SK-N-MC (cell line): ENCODE results near the gene CCDC6.
"Not testable (repeated sequence)": the region's sequence is repeated elsewhere in the genome, so short reads cannot be mapped to it uniquely, and the experiment has no call there.

ENCODE experiments used
- DNase-seq: peaks from one replicate; pipeline ENCODE4 v3.0.0-alpha.2; 2011; ENCODE audit warnings: low read depth, low spot score
- H3K27ac ChIP-seq: fragments of 200-600 bp; sonication (generic); 2 replicates; pipeline ENCODE4 v1.5.1; 2016; ENCODE audit warnings: mixed run types
- H3K36me3 ChIP-seq: fragments of 200-600 bp; sonication (generic); 2 replicates; pipeline ENCODE4 v1.6.1; 2017; ENCODE audit warnings: antibody characterized with exemption, low read length, mixed read lengths; ENCODE audit not compliant: insufficient read depth
- H3K4me3 ChIP-seq: fragments of 200-600 bp; sonication (generic); 2 replicates; pipeline ENCODE4 v1.5.1; 2016
- H3K9ac ChIP-seq: fragments of 200-600 bp; sonication (generic); 2 replicates; pipeline ENCODE4 v1.8.0; 2017; ENCODE audit warnings: mixed run types, mixed read lengths; ENCODE audit not compliant: insufficient read length
- H3K9me3 ChIP-seq: fragments of 200-600 bp; sonication (generic); 2 replicates; pipeline ENCODE4 v1.6.1; 2017; ENCODE audit warnings: low read depth, mild to moderate bottlenecking, antibody characterized with exemption, low read length, moderate library complexity, mixed read lengths
- EZH2 ChIP-seq: fragments of 200-600 bp; sonication (generic); IDR thresholded peaks from one replicate; pipeline ENCODE4 v1.6.1; 2017; ENCODE audit warnings: antibody characterized with exemption
- FOXP2 ChIP-seq: optimal IDR thresholded peaks from 2 replicates; pipeline ENCODE3; 2011; ENCODE audit warnings: mild to moderate bottlenecking, moderate library complexity; ENCODE audit not compliant: insufficient read depth; ENCODE audit errors: extremely low read length, control extremely low read depth
- POLR2AphosphoS5 ChIP-seq: IDR thresholded peaks from 2 replicates; pipeline ENCODE4 v1.6.1; 2012; ENCODE audit warnings: mild to moderate bottlenecking, low read depth, low read length, borderline replicate concordance

The CCDC6 gene

DNA sequence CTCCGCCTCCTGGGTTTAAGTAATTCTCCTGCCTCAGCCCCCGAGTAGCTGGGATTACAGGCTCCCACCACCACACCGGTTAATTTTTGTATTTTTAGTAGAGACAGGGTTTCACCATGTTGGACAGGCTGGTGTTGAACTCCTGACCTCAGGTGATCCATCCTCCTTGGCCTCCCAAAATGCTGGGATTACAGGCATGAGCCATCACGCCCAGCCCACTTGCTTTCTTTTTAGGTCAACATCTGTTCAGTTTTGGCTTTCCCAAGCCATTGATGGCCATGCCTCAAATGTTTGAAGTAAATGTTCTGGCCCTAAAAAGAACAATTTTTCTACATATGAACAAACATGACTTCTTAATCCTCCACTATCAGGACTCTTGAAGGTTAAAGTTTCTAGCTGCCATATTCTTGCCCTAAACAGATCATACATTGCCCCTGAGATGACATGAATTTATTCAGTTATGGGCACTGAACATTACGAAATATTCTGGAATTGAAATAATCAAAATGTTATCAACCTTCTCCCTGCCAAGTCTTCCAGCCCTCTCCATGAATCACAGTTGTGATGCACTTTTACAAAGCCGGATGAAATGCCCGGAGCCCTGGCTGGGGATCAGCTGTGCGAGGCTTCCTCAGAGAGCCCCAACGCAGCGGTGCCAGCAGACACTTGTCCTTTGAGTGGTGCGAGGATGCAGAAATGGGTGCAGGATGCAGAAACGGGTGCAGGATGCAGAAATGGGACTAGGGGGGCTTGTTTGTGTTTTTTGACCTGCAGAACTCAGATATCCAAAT is 156.0 kb downstream of the CCDC6 start:
- no peak for DNase-seq
- no peak for TF ChIP-seq FOXP2
- no peak for TF ChIP-seq EZH2
- no peak for TF ChIP-seq POLR2AphosphoS5

DNA sequence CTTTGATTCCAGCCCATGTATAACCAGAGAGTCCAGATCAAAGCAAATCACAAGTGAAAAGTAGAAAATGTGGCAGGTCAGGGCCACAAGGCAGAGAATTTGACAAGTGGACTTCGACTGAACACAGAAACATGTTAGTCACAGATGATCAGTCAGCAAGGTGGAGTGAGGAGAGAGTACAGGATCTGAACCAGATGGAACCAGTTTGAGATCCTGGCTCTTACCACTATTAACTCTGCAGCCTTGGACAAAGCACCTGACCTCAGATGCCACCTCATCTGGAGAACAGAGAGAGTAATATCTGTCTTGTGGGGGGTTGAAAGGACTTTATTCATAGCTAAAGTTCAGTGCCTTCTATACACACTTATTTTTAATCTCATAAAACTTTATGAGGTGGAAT is 157.5 kb downstream of the CCDC6 start:
- no peak overlapping the region for H3K9ac ChIP-seq
- TF ChIP-seq EZH2 = no peak
- TF ChIP-seq FOXP2 = no peak
- no peak for TF ChIP-seq POLR2AphosphoS5
- no peaks in the 10 kb centered on the region for H3K36me3 ChIP-seq
- H3K9me3 ChIP-seq = no peaks in the 10 kb centered on the region
- no peak overlapping the region for H3K27ac ChIP-seq
- no peak overlapping the region for H3K4me3 ChIP-seq
- no peak for DNase-seq

More for the DNA sequence above, 156.0 kb downstream of the CCDC6 start:
- Histone ChIP-seq H3K9ac (no peak overlapping the region), H3K4me3 (no peak overlapping the region), H3K27ac (no peak overlapping the region), H3K9me3 (no peaks in the 10 kb centered on the region), H3K36me3 (no peaks in the 10 kb centered on the region)

DNA sequence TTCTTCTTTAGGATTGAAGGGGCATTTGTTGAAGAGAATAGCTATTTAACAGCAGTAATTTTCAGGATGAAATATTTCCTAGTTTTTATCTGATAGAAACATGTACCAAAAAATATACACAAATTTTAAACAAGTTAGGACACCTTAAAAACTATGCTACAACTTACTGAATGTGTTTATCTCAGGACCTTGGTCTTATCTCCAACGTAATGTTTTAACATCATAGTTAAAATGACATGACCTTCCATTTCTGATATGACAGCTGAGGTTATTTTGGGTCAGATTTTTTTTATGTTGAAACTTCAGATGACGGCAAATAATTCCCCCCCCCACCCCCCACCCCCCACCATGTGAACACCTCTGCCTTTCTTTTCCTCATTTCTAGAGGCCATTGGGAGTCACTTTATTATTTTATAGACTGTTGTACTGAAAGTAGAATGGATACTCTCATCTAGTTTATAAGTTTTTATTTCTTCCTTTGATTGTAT is 161.1 kb downstream of the CCDC6 start:
- H3K27ac ChIP-seq = no peak overlapping the region
- no peak for TF ChIP-seq FOXP2
- TF ChIP-seq POLR2AphosphoS5 = no peak
- TF ChIP-seq EZH2 = no peak

DNA sequence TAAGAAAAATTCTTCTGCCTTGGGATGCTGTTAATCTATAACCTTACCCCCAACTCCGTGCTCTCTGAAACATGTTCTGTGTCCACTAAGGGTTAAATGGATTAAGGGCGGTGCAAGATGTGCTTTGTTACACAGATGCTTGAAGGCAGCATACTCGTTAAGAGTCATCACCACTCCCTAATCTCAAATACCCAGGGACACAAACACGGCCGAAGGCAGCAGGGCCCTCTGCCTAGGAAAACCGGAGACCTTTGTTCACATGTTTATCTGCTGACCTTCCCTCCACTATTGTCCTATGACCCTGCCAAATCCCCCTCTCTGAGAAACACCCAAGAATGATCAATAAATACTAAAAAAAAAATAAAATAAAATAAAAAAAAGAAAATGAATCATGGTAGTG is 161.6 kb downstream of the CCDC6 start:
- H3K9ac ChIP-seq, H3K27ac ChIP-seq, H3K4me3 ChIP-seq, DNase-seq, H3K9me3 ChIP-seq, H3K36me3 ChIP-seq: not testable (repeated sequence)

More for the DNA sequence above, 161.1 kb downstream of the CCDC6 start:
- Histone ChIP-seq H3K9ac (no peak overlapping the region), H3K4me3 (no peak overlapping the region), H3K36me3 (no peaks in the 10 kb centered on the region), H3K9me3 (no peaks in the 10 kb centered on the region)
- no peak for DNase-seq

DNA sequence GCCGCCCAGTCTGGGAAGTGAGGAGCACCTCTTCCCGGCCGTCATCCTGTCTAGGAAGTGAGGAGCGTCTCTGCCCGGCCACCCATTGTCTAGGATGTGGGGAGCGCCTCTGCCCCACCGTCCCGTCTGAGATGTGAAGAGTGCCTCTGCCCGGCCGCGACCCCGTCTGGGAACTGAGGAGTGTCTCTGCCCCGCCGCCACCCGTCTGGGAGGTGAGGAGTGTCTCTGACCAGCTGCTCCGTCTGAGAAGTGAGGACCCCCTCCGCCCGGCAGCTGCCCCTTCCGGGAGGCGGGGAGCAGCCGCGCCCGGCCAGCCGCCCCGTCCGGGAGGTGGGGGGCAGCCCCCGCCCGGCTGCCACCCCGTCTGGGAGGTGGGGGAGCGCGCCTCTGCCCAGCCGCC is 162.2 kb downstream of the CCDC6 start:
- H3K27ac ChIP-seq, H3K9me3 ChIP-seq, H3K36me3 ChIP-seq, DNase-seq, H3K9ac ChIP-seq, H3K4me3 ChIP-seq: not testable (repeated sequence)

DNA sequence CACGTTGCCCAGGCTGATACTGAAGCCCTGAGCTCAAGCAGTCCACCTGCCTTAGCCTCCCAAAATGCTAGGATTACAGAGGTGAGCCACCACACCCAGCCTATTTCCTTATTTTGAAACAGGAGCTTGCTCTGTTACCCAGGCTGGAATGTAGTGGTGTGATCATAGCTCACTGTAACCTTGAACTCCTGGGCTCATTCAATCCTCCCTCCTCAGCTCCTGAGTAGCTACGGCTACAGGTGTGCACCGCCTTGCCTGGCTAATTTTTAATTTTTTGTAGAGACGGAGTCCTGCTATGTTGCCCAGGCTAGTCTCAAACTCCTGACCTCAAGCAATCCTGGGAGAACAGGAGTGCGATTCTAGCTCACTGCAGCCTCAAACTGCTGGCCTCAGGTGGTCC is 164.8 kb downstream of the CCDC6 start:
- TF ChIP-seq EZH2 = no peak
- Histone ChIP-seq H3K27ac (no peak overlapping the region), H3K9me3 (no peaks in the 10 kb centered on the region), H3K4me3 (no peak overlapping the region), H3K36me3 (no peaks in the 10 kb centered on the region), H3K9ac (no peak overlapping the region)
- DNase-seq = no peak

DNA sequence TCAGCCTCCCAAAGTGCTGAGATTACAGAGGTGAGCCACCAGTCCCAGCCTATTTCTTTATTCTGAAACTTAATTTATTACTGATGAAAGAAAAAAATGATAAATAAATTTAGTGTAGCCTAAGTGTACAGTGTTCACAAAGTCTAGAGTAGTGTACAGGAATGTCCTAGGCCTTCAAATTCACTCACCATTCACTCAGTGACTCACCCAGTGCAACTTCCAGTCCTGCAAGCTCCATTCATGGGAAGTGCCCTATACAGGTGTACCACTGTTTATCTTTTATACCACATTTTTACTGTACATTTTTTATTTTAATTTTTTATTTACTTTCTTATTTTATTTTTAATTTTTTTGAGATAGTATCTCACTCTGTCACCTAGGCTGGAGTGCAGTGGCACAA is 165.3 kb downstream of the CCDC6 start:
- Histone ChIP-seq H3K36me3 (no peaks in the 10 kb centered on the region), H3K4me3 (no peak overlapping the region), H3K9ac (no peak overlapping the region), H3K9me3 (no peaks in the 10 kb centered on the region), H3K27ac (no peak overlapping the region)
- no peak for TF ChIP-seq POLR2AphosphoS5
- no peak for TF ChIP-seq EZH2
- TF ChIP-seq FOXP2 = no peak
- no peak for DNase-seq
